ENCODE data around the gene AKAP13. TPM values are rescaled to one million over a fixed set of nuclear protein-coding genes. Genes with fewer than 3 reads are reported as not detected.
A peak's percentile ranks its signal among the peaks of the same experiment; 100 is the strongest.

Gene AKAP13
- total RNA-seq, 1 donor from 2014 or later, result 145 TPM

GRCh38 chr15:85749261-85750151 lies 369.1 kb downstream of the AKAP13 start:
- H3K4me1 Mint-ChIP-seq (ENCODE audit: low read depth, unreplicated experiment), result peaks cover 72% of the 10 kb centered on the region
- peak overlapping the region; percentile 64 for H3K4me3 Mint-ChIP-seq (ENCODE audit: unreplicated experiment)
- peak; percentile 60 for DNase-seq
- H3K27me3 Mint-ChIP-seq (ENCODE audit: unreplicated experiment), result peaks cover 22% of the 10 kb centered on the region
- peaks cover 20% of the 10 kb centered on the region for H3K9me3 Mint-ChIP-seq (ENCODE audit: unreplicated experiment)
- H3K27ac Mint-ChIP-seq (ENCODE audit: unreplicated experiment), result peak overlapping the region; percentile 94
- no peaks in the 10 kb centered on the region for H3K36me3 Mint-ChIP-seq (ENCODE audit: unreplicated experiment)
- no peak for TF ChIP-seq CTCF (IDR thresholded peaks at IDR 0.05; ENCODE audit: partially characterized antibody, unreplicated experiment)

GRCh38 chr15:85750319-85751290 lies 370.2 kb downstream of the AKAP13 start:
- Mint-ChIP-seq H3K9me3 (ENCODE audit: unreplicated experiment) (peaks cover 22% of the 10 kb centered on the region), H3K27me3 (ENCODE audit: unreplicated experiment) (peaks cover 27% of the 10 kb centered on the region), H3K4me3 (ENCODE audit: unreplicated experiment) (peak overlapping the region; percentile 43), H3K36me3 (ENCODE audit: unreplicated experiment) (no peaks in the 10 kb centered on the region), H3K4me1 (ENCODE audit: low read depth, unreplicated experiment) (peaks cover 62% of the 10 kb centered on the region), H3K27ac (ENCODE audit: unreplicated experiment) (peak overlapping the region; percentile 94)
- DNase-seq, result peak; percentile 24
- TF ChIP-seq CTCF (IDR thresholded peaks at IDR 0.05; ENCODE audit: partially characterized antibody, unreplicated experiment), result no peak

GRCh38 chr15:85751291-85752123 lies 371.1 kb downstream of the AKAP13 start:
- H3K4me1 Mint-ChIP-seq (ENCODE audit: low read depth, unreplicated experiment), result peaks cover 55% of the 10 kb centered on the region
- H3K27me3 Mint-ChIP-seq (ENCODE audit: unreplicated experiment), result peaks cover 21% of the 10 kb centered on the region
- peak overlapping the region; percentile 49 for H3K4me3 Mint-ChIP-seq (ENCODE audit: unreplicated experiment)
- H3K27ac Mint-ChIP-seq (ENCODE audit: unreplicated experiment), result peak overlapping the region; percentile 94
- H3K9me3 Mint-ChIP-seq (ENCODE audit: unreplicated experiment), result peaks cover 16% of the 10 kb centered on the region
- DNase-seq, result no peak
- H3K36me3 Mint-ChIP-seq (ENCODE audit: unreplicated experiment), result no peaks in the 10 kb centered on the region
- no peak for TF ChIP-seq CTCF (IDR thresholded peaks at IDR 0.05; ENCODE audit: partially characterized antibody, unreplicated experiment)

- Mint-ChIP-seq H3K27me3 (ENCODE audit: unreplicated experiment) (peaks cover 21% of the 10 kb centered on the region), H3K4me3 (ENCODE audit: unreplicated experiment) (no peak overlapping the region), H3K4me1 (ENCODE audit: low read depth, unreplicated experiment) (peaks cover 50% of the 10 kb centered on the region), H3K9me3 (ENCODE audit: unreplicated experiment) (peaks cover 15% of the 10 kb centered on the region), H3K27ac (ENCODE audit: unreplicated experiment) (peak overlapping the region; percentile 94), H3K36me3 (ENCODE audit: unreplicated experiment) (no peaks in the 10 kb centered on the region)
- TF ChIP-seq CTCF (IDR thresholded peaks at IDR 0.05; ENCODE audit: partially characterized antibody, unreplicated experiment), result no peak
- DNase-seq, result no peak
These were observed 371.7 kb downstream of the AKAP13 start for GRCh38 chr15:85752124-85752475.
